GM13977 (cell line): ENCODE measurements around the gene PGC.
A peak's percentile ranks its signal among the peaks of the same experiment; 100 is the strongest.

Experiments used
- DNase-seq: peaks from one replicate; pipeline ENCODE4 v3.0.0; 2012; ENCODE audit warnings: low spot score
- CTCF ChIP-seq: IDR thresholded peaks from 2 replicates; pipeline ENCODE4 v1.5.1; 2012; ENCODE audit warnings: mild to moderate bottlenecking, control low read depth; ENCODE audit not compliant: insufficient read depth; ENCODE audit errors: extremely low read depth, missing control alignments
- in situ Hi-C: fragments of 300-500 bp; cut with MboI; formaldehyde crosslinking; loops from one replicate; pipeline ENCODE4 v1.12.0; 2022; ENCODE audit warnings: low sequenced_read_pairs, low pct_unique_long_range_greater_than_20kb, mixed read lengths, inconsistent platforms; ENCODE audit not compliant: unreplicated experiment

Gene PGC

GRCh38 chr6:41739041-41739440 lies 8.2 kb downstream of the PGC start:
- no peak for TF ChIP-seq CTCF
- in situ Hi-C loops = no loop called here
- no peak for DNase-seq

- in situ Hi-C loops = no loop called here
Measured at GRCh38 chr6:41737591-41738130, 9.5 kb downstream of the PGC start.

GRCh38 chr6:41736800-41737555 lies 10.2 kb downstream of the PGC start:
- in situ Hi-C loops = no loop called here
- no peak for TF ChIP-seq CTCF
- DNase-seq = no peak

More at GRCh38 chr6:41737591-41738130, 9.5 kb downstream of the PGC start:
- no peak for DNase-seq
- no peak for TF ChIP-seq CTCF

GRCh38 chr6:41736186-41736733 lies 10.9 kb downstream of the PGC start:
- no peak for TF ChIP-seq CTCF
- in situ Hi-C loops = no loop called here
- no peak for DNase-seq

GRCh38 chr6:41735427-41736185 lies 11.6 kb downstream of the PGC start, which contains the start of gene TFEB:
Gene TFEB, minus strand, starts transcription at chr6:41735608. Its CDS starts 44,395 bp downstream, at chr6:41691213.
- DNase-seq = peak; percentile 97
- TF ChIP-seq CTCF = peak; percentile 97
- in situ Hi-C loops = no loop called here

GRCh38 chr6:41734666-41735426 lies 12.4 kb downstream of the PGC start:
- peak; percentile 91 for DNase-seq
- in situ Hi-C loops = no loop called here
- no peak for TF ChIP-seq CTCF
